HG02970 (cell line): ENCODE data around the gene PRKCG.

Experiments
- ATAC-seq: cut with Tn5 transposase; IDR thresholded peaks from one replicate; pipeline ENCODE4 v1.9.1; 2021; ENCODE audit warnings: mild to moderate bottlenecking, moderate library complexity, moderate number of reproducible peaks; ENCODE audit not compliant: unreplicated experiment, low FRiP score

PRKCG gene

GRCh38 chr19:53870485-53870844 is 11.5 kb upstream of the PRKCG start:
- no peak for ATAC-seq

- ATAC-seq: no peak
Observed at GRCh38 chr19:53871454-53871853, 10.5 kb upstream of the PRKCG start.

GRCh38 chr19:53872762-53873161 is 9.2 kb upstream of the PRKCG start:
- ATAC-seq: no peak

- ATAC-seq: no peak
Observed at GRCh38 chr19:53873773-53874605, 8.0 kb upstream of the PRKCG start.

GRCh38 chr19:53874606-53874990 is 7.4 kb upstream of the PRKCG start:
- no peak for ATAC-seq

DNA sequence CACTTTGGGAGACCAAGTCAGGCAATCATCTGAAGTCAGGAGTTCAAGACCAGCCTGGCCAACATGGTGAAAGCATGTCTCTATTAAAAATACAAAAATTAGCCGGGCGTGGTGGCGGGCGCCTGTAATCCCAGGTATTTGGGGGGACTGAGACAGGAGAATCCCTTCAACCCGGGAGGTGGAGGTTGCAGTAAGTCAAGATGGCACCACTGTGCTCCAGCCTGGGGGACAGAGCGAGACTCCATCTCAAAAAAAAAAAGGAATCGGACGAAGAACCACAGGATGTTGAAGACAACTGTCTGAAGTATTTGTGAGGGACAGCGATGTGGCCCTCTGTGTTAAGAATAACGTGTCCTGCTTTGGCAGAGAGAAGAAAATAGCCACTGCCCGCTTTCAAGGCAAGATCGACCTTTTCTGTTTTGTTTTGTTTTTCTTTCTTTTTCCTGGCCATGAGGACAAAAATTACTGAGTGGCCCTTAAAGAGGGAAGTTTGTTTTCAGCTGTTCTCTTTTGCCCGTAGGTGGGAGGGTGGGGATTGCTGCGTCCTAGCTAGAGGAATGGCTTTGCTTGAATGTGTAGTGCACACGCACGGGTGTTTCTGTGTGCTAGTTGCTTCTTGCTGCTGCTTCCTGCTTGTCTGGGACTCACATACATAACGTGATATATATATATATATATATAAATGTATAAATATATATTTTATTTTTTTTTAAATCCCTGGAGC is 6.2 kb upstream of the PRKCG start:
- ATAC-seq: no peak

GRCh38 chr19:53876651-53877224 is 5.3 kb upstream of the PRKCG start:
- no peak for ATAC-seq

DNA sequence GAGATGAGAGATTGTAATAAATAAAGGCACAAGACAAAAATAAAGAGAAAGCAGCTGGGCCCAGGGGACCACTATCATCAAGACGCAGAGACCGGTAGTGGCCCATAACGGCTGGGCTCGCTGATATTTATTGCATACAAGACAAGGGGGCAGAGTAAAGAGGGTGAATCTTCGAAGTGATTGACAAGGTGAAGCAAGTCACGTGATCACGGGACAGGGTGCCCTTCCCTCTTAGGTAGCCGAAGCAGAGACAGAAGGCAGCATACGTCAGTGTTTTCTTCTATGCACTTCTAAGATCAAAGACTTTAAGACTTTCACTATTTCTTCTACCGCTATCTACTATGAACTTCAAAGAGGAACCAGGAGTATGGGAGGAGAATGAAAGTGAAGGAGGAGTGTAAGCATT is 4.6 kb upstream of the PRKCG start:
- no peak for ATAC-seq

DNA sequence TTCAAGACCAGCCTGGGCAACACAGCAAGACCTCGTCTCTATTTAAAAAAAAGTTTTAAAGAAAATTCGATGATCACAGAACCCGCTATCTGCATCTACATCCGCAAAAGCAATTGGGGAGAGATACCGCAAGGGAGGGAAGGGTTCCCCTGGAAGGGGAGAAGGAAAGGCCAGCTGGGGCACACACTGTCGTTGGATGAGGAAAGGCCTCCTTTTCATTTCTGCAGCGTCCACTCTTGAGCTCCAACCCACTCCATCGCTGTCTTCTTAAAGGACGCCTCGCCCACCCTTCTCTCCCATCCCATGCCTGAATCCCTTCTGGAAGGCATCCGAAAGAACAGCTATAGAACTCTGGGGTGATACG is 3.2 kb upstream of the PRKCG start:
- ATAC-seq: no peak

DNA sequence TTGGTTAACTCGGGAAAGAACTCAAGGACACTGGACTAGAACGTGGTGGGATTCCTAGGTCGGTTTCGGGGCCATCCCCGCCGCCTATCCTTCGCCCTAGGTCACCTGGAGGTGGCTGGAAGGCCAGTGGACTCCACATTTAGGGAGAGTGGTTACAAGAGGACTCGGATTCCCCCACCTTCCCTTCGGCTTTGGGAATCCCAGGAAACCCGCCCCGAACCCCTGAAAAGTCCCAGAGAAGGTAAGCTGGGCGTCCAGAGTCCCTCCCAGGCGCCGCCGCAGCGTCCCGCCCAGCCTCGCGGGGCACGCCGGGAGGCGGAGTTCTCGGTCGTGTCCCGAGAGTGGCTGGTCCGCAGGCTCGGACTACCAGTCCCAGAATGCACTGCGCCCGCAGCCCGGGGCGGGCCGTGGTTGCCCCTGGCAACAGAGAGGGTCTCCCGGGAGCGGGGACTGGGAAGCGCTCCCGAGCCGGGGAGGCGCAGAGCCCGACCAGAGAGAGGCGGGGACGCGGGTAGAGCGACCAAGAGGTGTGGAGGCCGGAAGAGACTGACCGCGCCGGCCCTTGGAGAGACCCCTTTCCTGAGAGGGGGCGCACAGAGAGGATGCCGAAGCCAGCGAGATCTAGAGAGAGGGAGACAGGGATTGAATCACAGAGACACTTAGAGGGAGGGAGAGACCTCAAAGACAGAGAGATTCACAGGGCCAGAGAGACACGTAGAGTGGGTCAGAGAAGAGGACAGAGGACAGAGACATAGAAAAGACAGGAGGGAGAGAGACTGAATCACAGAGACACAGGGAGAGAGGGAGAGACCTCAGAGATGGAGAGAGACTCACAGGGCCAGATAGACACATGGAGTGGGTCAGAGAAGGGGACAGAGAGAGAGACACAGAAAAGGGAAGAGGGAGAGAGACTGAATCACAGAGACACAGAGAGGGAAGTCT is 2.6 kb upstream of the PRKCG start:
- no peak for ATAC-seq

- ATAC-seq: no peak
Observed at GRCh38 chr19:53880711-53881481, 1.1 kb upstream of the PRKCG start.

DNA sequence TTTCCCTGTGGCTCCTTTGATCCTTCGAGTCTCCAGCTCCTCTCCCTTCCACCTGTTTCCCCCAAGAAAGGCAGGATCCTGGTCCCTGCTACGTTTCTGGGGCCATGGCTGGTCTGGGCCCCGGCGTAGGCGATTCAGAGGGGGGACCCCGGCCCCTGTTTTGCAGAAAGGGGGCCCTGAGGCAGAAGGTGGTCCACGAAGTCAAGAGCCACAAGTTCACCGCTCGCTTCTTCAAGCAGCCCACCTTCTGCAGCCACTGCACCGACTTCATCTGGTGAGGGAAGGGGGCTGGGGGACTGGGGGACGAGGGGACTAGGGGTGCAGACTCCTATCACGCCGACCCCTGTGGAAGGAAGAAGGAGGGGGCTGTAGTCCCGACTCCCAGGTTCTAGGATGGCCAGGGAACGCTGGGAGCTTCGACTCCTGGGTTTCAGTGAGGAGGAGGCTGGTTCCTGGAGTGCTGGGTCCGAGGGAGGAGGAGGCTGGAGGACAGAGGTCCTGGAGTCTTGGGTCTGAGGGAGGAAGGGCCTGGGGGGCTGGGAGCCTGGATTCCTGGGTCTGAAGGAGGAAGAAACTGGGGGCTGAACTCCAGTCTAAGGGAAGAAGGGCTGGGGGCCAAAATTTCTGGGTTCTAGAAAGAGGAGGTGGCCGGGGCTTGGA is 524 bp downstream of the PRKCG start:
- no peak for ATAC-seq

DNA sequence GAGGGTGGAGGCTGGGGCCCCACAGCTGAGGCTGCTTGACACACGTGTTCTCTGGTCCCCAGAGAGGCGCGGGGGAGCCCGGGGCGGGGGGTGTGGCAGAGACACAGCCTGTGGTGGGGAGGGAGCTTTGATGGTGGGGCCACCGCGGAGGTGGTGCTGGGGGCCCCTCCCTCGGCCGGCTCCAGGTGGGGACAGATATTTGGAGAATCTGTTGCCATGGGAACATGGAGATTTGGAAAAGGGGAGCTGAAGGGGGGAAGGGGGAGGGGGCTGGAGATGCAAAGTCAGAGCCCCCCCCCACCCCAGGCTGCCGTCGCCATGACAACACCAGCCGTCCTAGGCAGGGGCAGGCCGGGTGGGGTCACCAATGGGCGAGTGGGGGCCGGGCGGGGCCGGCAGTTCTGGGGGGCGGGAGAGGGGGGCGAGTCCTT is 1.2 kb downstream of the PRKCG start:
- ATAC-seq: no peak

DNA sequence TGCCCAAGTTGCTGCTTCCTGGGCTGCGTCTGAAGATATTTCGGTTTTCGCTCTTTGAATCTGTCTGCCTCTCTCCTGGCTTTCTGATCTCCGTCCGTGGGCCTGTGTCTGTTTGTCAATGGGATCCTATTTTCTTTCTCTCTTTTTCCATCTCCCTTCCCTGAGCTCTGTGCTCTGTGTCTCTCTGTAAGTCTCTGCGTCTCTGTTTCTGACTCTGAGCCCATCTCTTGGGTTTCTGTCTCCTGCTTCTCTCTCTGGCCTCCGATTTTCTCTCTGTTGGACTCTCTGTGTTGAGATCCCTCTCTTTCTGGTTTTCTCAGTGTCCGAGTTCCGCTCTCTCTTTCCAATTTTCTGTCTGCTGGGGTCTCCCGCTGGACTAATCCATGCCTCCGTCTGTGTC is 1.7 kb downstream of the PRKCG start:
- no peak for ATAC-seq

DNA sequence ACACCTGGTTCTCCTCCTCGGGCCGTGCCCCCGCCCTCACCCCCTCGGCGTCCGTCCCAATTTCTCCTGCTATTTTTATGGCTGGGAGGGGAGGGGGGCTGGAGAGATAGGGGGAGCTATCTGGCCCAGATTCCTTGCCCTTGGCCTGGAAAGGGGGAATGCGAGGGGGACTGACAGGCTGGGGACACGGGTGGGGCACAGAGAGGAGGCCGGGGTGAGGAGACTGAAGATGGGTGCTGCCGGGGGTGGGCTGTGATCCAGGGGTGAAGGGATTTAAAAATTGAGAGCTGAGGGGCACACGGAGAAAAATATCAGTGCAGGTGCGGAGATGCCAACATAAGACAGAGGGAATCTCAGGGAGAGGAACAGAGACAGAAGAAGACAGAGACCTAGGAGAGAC is 2.3 kb downstream of the PRKCG start:
- ATAC-seq: no peak

DNA sequence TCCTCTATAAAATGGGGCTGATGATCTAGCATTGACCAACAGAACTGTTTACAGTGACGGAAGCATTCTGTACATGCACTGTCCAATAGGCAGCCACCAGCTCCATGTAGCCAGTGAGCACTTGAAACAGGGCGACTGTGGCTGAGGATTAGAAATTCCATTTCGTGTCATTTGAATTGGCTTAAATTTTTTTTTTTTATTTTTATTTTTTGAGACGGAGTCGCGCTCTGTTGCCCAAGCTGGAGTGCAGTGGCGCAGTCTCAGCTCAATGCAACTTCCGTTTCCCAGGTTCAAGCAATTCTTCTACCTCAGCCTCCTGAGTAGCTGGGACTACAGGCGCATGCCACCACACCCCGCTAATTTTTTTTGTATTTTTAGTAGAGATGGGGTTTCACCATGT is 3.0 kb downstream of the PRKCG start:
- no peak for ATAC-seq

DNA sequence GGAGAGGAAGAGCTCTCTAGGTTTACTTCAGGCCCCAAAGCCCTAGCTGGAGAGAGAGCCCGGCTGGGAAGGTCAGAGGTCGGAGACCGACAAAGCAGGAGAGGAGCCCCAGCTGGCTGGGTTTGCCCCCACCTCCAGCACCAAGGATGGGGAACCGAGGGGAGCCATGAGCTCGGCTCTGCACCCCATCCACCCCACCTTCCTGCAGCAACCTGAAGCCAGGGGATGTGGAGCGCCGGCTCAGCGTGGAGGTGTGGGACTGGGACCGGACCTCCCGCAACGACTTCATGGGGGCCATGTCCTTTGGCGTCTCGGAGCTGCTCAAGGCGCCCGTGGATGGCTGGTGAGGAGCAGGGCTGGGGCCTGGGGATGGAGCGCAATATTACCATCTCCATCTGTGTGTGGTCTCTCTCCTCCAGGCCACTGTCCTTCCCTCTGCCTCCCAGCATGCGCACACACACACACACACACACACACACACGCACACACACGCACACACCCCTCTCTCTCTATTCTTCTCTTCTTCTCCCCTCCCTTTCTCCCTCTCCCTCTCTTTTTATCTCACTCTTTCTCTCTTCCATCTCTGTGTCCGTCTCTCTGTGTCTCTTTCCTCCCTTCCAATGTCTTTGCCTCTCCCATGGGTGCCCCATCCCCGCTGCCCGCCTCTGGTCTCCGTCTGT is 10.4 kb downstream of the PRKCG start:
- no peak for ATAC-seq

GRCh38 chr19:53892981-53893325 is 11.0 kb downstream of the PRKCG start:
- ATAC-seq: no peak

- ATAC-seq: no peak
Observed at GRCh38 chr19:53894707-53895106, 12.7 kb downstream of the PRKCG start.
